GM13977 (cell line): ENCODE results near the gene F3.

Experiments
- DNase-seq: peaks from one replicate; pipeline ENCODE4 v3.0.0; 2012; ENCODE audit warnings: low spot score
- in situ Hi-C: fragments of 300-500 bp; cut with MboI; formaldehyde crosslinking; loops from one replicate; pipeline ENCODE4 v1.12.0; 2022; ENCODE audit warnings: low sequenced_read_pairs, low pct_unique_long_range_greater_than_20kb, mixed read lengths, inconsistent platforms; ENCODE audit not compliant: unreplicated experiment
- TF ChIP-seq, protein P1 (sequence below): IDR thresholded peaks from 2 replicates; pipeline ENCODE4 v1.5.1; 2012; ENCODE audit warnings: mild to moderate bottlenecking, control low read depth; ENCODE audit not compliant: insufficient read depth; ENCODE audit errors: extremely low read depth, missing control alignments

The F3 gene

DNA sequence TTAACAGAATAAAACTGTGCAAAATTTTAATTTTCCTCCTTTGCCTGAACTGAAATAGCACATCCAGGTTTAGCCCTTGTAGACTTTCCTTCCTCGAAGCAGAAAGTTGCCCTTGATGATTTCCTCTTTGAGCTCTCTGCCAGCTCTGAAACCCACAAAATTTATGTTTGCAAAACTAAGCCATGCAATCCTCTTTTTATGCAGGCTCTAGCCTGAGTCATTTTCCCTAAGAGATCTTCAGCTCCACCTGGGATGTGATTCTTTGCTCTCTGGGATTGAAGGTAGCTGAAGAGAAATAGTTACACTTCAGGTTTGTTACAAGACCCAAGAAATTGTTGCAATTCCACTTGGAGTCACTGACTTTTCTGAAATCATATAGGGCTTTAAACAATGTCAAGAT, 1.4 kb upstream of the F3 start:
- in situ Hi-C loops, result no loop called here
- TF ChIP-seq, protein P1, sequence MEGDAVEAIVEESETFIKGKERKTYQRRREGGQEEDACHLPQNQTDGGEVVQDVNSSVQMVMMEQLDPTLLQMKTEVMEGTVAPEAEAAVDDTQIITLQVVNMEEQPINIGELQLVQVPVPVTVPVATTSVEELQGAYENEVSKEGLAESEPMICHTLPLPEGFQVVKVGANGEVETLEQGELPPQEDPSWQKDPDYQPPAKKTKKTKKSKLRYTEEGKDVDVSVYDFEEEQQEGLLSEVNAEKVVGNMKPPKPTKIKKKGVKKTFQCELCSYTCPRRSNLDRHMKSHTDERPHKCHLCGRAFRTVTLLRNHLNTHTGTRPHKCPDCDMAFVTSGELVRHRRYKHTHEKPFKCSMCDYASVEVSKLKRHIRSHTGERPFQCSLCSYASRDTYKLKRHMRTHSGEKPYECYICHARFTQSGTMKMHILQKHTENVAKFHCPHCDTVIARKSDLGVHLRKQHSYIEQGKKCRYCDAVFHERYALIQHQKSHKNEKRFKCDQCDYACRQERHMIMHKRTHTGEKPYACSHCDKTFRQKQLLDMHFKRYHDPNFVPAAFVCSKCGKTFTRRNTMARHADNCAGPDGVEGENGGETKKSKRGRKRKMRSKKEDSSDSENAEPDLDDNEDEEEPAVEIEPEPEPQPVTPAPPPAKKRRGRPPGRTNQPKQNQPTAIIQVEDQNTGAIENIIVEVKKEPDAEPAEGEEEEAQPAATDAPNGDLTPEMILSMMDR, result no peak
- no peak for DNase-seq

GRCh38 chr1:94542088-94542870, 720 bp upstream of the F3 start:
- in situ Hi-C loops, result no loop called here
- peak; percentile 29 for DNase-seq
- TF ChIP-seq, protein P1, result no peak

DNA sequence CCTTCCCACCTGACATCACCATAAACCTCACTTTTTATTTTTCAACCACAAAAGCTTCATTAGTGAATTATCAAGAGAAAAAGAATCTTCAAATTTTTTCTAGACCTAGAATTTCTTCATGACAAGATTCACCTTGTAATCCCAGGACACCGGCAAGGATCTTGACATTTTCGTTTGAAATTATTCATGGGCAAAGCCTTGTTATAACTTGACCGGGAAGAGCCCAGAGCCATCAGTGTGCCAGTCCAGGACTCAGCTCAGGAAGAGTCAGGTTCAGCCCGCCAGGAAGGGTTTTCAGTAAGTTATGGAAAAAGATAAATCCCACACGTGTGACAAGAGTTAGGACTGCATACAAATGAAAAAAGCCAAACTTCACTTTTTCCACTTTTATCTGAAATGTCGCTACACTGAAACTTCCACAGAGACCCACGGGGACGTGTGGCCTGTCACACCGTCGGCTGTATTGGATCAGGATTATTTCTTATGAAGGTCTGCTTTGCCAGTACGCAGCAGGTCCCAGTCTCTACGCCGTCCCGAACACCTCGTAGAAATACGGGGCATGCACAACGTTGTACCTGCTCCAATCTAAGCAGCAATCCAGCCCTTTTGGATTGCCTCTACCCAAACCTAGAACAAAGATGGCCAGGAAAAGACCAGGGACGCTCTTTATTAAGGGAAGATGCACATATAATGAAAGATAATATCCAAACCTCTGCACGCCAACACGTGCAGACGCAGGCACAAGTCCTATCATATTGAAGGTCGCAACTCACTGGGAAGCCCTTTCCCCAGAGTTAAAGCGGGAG, 916 bp downstream of the F3 start:
- in situ Hi-C loops, result no loop called here
- TF ChIP-seq, protein P1, result no peak
- DNase-seq, result no peak

- in situ Hi-C loops, result no loop called here
- no peak for DNase-seq
- TF ChIP-seq, protein P1, result no peak
These were observed 2.1 kb downstream of the F3 start for GRCh38 chr1:94539496-94539895.

- TF ChIP-seq, protein P1, result no peak
- DNase-seq, result no peak
- in situ Hi-C loops, result no loop called here
These were observed 3.2 kb downstream of the F3 start for GRCh38 chr1:94538243-94538827.

- no peak for DNase-seq
- in situ Hi-C loops, result no loop called here
- TF ChIP-seq, protein P1, result no peak
These were observed 4.3 kb downstream of the F3 start for GRCh38 chr1:94537254-94537653.
